ENCODE measurements around the gene CASTOR1. TPM values are rescaled to one million over a fixed set of nuclear protein-coding genes. Genes with fewer than 3 reads are reported as not detected.

CASTOR1 gene
- total RNA-seq, 4 donors from 2014 or later = 1.8 to 11.6 (median 6.0) TPM

- Histone ChIP-seq H3K4me3 (no peak overlapping the region), H3K27me3 (no peaks in the 10 kb centered on the region), H3K4me1 (peaks cover 0 to 20% (median 2%) of the 10 kb centered on the region in 4 donors), H3K9me3 (no peaks in the 10 kb centered on the region), H3K36me3 (no peaks in the 10 kb centered on the region), H3K27ac (no peak overlapping the region)
- DNase-seq = no peak
- TF ChIP-seq POLR2A (IDR thresholded peaks at IDR 0.05) (no peak), CTCF (IDR thresholded peaks at IDR 0.05) (no peak)
These were observed 8.8 kb downstream of the CASTOR1 start for GRCh38 chr22:30280505-30280904.

GRCh38 chr22:30279932-30280331 is 9.4 kb downstream of the CASTOR1 start:
- TF ChIP-seq POLR2A (IDR thresholded peaks at IDR 0.05) = no peak
- TF ChIP-seq CTCF (IDR thresholded peaks at IDR 0.05) = no peak
- no peak for DNase-seq
- Histone ChIP-seq H3K27me3 (no peaks in the 10 kb centered on the region), H3K9me3 (no peaks in the 10 kb centered on the region), H3K27ac (no peak overlapping the region), H3K4me1 (peaks cover 0 to 20% (median 2%) of the 10 kb centered on the region in 4 donors), H3K36me3 (no peaks in the 10 kb centered on the region), H3K4me3 (no peak overlapping the region)

GRCh38 chr22:30279046-30279788 is 10.1 kb downstream of the CASTOR1 start:
- DNase-seq = no peak

GRCh38 chr22:30277547-30278344 is 11.6 kb downstream of the CASTOR1 start:
- no peaks in the 10 kb centered on the region for H3K27me3 ChIP-seq
- peak overlapping the region in 2 of 4 donors; percentile 62 to 83 for H3K27ac ChIP-seq
- peaks cover 0 to 20% (median 2%) of the 10 kb centered on the region in 4 donors for H3K4me1 ChIP-seq
- no peaks in the 10 kb centered on the region for H3K9me3 ChIP-seq
- TF ChIP-seq POLR2A (IDR thresholded peaks at IDR 0.05) = no peak
- no peak for TF ChIP-seq CTCF (IDR thresholded peaks at IDR 0.05)
- H3K4me3 ChIP-seq = peak overlapping the region in 1 of 4 donors; percentile 4
- DNase-seq = peak in 2 of 3 donors; percentile 59 to 68
- H3K36me3 ChIP-seq = no peaks in the 10 kb centered on the region

More at GRCh38 chr22:30279046-30279788, 10.1 kb downstream of the CASTOR1 start:
- no peak for TF ChIP-seq POLR2A (IDR thresholded peaks at IDR 0.05)
- TF ChIP-seq CTCF (IDR thresholded peaks at IDR 0.05) = no peak
- Histone ChIP-seq H3K9me3 (no peaks in the 10 kb centered on the region), H3K4me3 (no peak overlapping the region), H3K27ac (no peak overlapping the region), H3K27me3 (no peaks in the 10 kb centered on the region), H3K4me1 (peaks cover 0 to 20% (median 2%) of the 10 kb centered on the region in 4 donors), H3K36me3 (no peaks in the 10 kb centered on the region)

GRCh38 chr22:30276039-30276438 is 13.3 kb downstream of the CASTOR1 start:
- no peak for DNase-seq
- no peaks in the 10 kb centered on the region for H3K36me3 ChIP-seq
- no peaks in the 10 kb centered on the region for H3K9me3 ChIP-seq
- no peaks in the 10 kb centered on the region for H3K27me3 ChIP-seq
- H3K4me1 ChIP-seq = peaks cover 0 to 20% (median 2%) of the 10 kb centered on the region in 4 donors
- no peak overlapping the region for H3K27ac ChIP-seq
- no peak overlapping the region for H3K4me3 ChIP-seq
- TF ChIP-seq CTCF (IDR thresholded peaks at IDR 0.05) = no peak
- TF ChIP-seq POLR2A (IDR thresholded peaks at IDR 0.05) = no peak

Measured in Peyer's patch (tissue), 4 donors.